Dedifferentiated amniotic fluid mesenchymal stem cell (primary cell): Measurements from ENCODE around the gene SH2D4B.

Experiments
- DNase-seq: peaks from one replicate; pipeline ENCODE4 v3.0.0-alpha.2; 2016; ENCODE audit errors: extremely low spot score

The SH2D4B gene

GRCh38 chr10:80537736-80538480, at the start of gene SH2D4B:
SH2D4B (plus strand) TSS chr10:80537902; CDS start chr10:80538332, 430 bp downstream.
- no peak for DNase-seq

DNA sequence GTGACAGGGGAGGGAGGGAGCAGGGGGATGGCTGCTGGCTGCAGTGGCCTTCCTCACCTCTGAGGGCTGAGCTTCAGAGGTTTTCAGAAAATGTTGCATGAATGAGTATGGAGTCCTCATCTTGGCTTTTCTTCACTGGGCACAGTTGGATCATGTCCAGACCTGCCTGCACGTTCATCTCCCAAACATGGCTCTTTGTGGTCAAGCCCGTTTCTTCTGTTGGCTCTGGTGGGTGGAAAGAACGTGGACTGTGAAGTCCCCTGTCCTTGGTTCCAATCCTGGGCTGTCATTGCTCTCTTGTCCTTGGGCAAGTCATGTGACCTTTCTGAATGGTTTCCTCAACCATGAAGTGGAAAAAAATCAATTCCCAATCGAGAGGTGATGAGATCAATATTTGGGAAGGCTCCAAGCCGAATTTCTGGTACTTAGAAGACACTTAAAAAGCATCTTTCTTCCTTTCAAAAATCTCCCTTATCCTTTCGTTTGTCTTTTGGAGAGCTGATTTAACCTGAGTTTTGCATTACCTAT, 49.1 kb upstream of the SH2D4B start:
- DNase-seq, result no peak

DNA sequence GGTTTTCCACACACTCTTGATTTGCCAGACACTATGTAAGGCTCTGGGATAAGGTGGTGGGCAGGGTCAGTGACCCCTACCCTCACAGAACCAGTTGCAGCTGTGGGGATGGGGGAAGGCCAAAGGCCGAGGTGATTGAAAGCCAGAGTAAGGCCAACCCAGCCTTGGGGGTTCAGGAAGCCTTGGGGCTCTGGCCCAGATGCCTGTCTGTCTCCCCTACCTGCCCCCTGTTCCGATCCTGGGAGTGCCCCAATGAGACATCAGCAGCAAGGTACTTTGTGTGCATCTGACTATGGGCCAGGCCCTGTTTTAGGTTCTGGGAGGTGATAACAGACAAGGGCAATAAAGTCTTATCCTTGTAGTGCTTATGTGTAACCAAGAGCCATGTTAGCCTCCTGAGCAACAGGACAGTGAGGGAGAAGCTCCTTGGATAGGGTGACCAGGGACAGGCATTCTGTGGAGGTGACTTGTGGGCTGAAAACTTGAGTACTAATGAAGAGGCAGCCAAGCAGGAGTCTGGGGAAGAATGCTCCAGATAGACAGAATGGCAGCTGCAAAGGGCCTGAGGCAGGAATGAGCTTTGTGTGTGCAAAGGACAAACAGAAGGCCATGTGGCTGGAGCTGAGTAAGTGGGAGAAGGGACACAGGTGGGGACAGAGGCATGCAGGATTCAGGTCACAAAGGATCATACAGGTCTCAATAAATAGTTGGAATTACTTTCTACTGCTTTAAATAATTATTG, 48.2 kb upstream of the SH2D4B start:
- no peak for DNase-seq

GRCh38 chr10:80491251-80492102, 46.2 kb upstream of the SH2D4B start:
- no peak for DNase-seq

- no peak for DNase-seq
Measured at GRCh38 chr10:80492848-80493521, 44.7 kb upstream of the SH2D4B start.

DNA sequence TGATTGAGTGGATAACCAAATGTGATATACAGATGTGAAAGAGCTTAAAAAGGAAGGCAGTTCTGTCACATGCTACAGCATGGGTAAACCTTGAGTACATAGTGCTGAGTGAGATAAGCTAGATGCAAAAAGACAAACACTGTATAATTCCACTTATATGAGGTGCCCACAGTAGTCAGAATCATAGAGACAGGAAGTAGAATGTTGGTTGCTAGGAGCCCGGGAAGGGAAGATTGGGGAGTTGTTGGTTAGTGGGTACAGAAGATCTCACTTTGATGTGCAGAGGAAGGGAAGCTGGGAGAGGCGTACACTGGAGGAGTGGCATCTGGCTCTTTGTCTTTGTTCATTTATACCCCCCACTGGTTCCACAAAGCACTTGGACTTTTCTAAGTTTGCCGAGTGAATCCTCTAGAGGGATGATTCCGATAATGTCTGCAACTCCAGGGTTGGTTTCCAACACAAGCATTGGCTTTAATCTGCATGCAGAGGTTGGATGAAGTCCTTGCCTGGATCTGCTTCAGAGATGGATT, 44.1 kb upstream of the SH2D4B start:
- DNase-seq, result no peak

- no peak for DNase-seq
Measured at GRCh38 chr10:80496555-80497172, 41.0 kb upstream of the SH2D4B start.

GRCh38 chr10:80497187-80498077, 40.3 kb upstream of the SH2D4B start:
- DNase-seq, result no peak

GRCh38 chr10:80498078-80498832, 39.4 kb upstream of the SH2D4B start:
- no peak for DNase-seq

DNA sequence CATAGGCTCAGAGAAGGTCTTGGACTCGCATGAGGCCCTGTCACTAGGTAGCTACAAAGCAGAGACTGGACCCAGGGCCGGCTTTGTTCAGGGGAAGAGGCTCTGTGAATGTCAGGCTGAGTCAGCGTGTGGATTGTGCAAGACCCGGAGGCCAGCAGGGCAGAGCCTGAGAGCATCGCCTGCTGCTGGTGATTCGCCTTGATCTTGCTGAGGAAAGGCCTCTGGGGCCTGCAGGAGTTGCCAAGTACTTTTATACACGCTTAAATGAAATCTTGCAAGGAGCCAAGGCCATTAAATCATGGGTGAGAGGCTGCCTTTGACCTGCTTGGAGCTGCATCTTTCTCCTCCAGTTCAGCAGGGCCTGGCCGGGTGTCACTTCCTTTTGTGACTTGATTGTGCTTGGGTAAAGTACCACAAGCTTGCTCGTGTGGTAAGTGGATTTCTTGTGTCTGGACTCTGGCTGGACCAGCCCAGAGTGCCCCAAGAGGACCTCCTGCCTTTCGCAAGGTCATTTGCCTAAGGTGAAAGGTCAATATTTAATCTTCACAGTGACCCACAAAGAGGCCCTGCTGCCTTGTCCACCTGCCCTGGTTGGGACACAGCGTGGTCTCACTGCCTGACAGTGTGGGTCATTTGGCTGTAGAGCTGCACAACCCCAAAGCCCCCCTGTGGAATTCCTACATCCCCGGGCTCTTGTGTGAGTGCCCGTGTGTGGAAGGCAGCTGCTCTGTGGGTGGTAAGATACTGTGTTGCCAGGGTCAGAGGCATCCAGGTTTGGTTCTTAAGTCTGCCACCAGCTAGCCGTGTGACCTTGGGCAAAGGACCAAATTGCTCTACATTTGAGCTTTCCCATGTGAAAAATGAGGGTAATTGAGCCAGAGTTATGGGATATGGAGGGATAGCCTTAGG, 38.6 kb upstream of the SH2D4B start:
- peak; percentile 88 for DNase-seq

DNA sequence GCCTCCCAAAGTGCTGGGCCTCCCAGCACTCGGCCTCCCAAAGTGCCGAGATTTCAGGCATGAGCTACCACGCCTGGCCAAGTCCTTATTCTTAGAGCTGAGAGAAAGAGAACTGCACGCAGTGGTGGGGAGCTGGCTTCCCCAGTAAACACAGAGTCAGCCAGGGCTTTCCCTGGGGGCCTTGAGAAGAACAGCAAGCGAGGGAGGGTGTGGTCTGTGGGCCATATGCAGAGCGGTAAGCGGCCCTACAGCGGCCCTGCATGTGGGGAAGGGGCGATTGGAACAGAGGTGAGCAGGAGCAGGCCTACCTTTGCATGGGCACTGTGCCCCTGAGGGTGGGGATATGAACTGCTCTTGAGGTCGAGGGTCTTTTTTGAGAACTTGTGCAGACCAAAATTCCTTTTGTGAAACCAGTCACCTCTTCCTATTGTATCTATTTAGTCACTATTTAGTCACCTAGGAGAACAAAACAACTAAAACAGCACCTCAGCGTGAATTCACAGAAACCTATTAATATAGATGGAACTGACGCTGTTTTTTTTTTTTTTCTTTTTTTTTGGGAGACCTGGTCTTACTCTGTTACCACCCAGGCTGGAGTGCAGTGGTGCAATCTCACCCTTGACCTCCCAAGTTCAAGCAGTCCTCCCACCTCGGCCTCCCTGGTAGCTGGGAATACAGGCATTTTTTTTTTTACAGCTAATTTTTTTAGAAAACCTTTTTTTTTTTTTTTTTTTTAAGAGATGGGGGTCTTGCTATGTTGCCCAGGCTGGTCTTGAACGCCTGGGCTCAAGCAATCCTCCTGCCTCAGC, 36.9 kb upstream of the SH2D4B start:
- no peak for DNase-seq

- no peak for DNase-seq
Measured at GRCh38 chr10:80501381-80501912, 36.3 kb upstream of the SH2D4B start.

DNA sequence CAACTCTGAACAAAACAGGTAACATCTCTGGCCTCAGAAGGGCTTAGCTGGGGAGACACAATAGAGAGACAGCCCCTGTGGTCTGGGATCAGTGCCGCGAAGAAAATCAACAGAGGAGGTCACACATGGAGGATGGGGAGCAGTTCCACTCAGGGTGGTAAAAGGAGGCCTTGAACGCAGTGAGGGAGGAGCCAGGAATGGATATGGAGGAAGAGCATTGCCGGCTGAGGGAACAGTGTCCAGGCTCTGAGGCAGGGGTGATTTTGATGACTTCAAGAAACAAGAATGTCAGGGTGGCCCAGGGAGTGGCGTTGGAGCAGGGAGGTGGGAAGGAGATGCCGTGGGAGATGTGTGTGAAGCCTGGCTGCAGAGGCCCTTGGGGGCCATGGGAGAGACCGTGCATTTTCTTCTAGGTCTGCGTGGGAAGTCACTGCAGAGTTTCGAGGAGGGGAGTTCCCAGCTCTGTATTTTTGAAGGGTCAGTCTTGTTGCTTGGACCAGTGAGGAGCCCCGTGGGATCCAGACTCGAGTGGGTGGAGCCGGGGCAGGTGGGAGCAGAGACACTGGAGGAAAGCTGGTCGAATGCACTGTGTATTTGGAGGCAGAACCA, 35.7 kb upstream of the SH2D4B start:
- no peak for DNase-seq

DNA sequence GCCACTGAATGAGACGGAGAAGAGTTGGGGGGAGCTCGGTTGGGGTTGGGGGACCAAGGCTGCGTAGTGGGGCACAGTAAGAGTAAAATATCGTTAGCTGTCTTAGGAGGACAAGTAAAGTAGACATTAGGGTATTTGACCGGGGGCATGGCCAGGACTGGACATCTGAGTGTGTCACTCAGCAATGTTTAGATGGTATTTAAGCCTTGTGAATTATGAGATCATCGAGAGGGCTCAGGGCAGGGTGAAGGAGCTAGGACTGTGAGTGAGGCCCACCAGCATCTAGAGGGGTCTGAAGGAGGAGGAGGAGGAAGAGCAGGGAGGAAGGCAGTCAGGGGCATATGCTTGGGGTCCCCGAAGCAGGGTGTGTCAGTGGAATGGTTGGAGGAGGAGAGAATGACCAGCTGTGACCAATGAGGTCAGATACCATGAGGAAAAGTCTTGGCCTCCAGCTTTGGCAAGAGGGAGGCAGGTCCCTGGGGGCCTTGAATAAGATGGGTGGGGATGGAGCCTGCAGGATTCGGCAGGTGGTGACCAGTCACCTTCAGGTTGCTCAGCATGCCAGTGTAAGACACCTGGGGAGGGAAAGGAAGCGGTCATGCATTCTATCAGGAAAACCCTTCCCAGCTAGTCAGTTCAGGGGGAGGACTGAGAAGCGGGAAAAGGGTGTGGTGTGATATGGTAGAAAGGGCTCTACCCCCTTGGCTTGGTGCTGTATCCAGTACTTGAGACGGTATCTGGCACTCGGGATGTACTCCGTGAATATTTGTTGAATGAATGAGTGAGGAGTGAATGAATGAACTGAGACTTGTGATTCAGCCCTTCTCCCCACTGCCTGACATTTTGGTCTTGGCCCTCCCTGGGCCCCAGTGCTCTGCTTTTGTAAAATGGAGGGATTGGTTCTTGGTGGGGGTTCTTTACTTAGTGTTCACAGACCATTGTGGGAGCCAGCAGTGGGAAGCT, 34.8 kb upstream of the SH2D4B start:
- DNase-seq, result no peak

GRCh38 chr10:80503584-80504157, 34.0 kb upstream of the SH2D4B start:
- no peak for DNase-seq
